Fibroblast of the aortic adventitia (primary cell): ENCODE measurements around the gene AGAP5. TPM values are rescaled to one million over a fixed set of nuclear protein-coding genes. Genes with fewer than 3 reads are reported as not detected.

Source experiments
- DNase-seq: peaks from one replicate; pipeline ENCODE4 v3.0.0-alpha.2; 2010; ENCODE audit warnings: low read depth
- H3K4me3 ChIP-seq: 2 replicates; pipeline ENCODE4 v1.5.1; 2011; ENCODE audit warnings: low read depth, mild to moderate bottlenecking, control low read depth, low read length, moderate library complexity
- CTCF ChIP-seq: IDR thresholded peaks from 2 replicates; pipeline ENCODE4 v1.5.1; 2011; ENCODE audit warnings: mild to moderate bottlenecking, low read length, control low read depth, inconsistent platforms; ENCODE audit not compliant: insufficient read depth
- total RNA-seq: library from RNA; depleted of rRNA; stranded (reverse); fragments of >200 nt; gene quantifications from 2 replicates; pipeline ENCODE4 v1.2.3, GENCODE V29; 2012; ENCODE audit warnings: low replicate concordance

The AGAP5 gene
- total RNA-seq, 1 donor, result 2.9 TPM

DNA sequence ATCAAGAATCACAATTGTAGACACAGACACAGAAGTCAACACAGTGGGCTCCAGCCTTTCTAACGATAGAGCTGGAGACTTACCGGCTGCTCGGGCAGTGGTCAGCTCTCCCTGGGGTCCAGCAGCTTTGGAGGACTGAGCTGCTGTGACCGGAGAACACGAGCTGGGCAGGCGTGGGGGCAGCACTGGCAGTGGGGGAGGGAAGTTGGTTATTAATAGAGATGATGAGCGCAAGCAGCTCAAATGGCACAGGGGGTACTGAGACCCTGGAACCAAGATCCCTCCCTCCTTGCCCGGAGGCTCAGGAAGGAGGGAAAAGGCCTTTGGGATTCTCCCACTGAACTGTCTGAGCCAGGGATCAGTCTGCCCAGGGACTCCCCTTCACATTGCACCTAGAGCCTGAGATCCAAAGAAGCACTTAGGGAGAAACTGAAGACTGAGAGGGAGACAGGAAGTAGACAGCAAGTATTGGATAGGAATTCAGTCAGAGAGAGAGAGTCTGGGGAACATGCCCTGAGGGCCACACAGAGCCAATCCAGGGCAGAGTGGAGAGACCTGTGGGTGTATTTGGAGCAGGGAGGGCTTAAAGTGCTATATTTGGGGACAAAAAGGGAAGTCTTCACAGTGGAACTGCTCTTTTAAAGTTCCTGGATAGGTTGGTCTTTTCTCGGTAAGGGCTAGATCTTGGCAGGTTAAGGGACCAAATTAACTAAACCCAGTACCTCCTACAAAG lies 56.4 kb downstream of the AGAP5 start, which contains the start of gene MYOZ1:
Gene MYOZ1, minus strand, starts transcription at position 147 of the 733 bp plus-strand sequence. CDS start 1,457 bp downstream, outside the sequence.
- H3K4me3 ChIP-seq, result no peak within 1 kb of the TSS
- no peak for DNase-seq
- no peak for TF ChIP-seq CTCF

GRCh38 chr10:73639286-73639685 lies 58.6 kb downstream of the AGAP5 start:
- DNase-seq, result no peak
- no peak overlapping the region for H3K4me3 ChIP-seq
- no peak for TF ChIP-seq CTCF

DNA sequence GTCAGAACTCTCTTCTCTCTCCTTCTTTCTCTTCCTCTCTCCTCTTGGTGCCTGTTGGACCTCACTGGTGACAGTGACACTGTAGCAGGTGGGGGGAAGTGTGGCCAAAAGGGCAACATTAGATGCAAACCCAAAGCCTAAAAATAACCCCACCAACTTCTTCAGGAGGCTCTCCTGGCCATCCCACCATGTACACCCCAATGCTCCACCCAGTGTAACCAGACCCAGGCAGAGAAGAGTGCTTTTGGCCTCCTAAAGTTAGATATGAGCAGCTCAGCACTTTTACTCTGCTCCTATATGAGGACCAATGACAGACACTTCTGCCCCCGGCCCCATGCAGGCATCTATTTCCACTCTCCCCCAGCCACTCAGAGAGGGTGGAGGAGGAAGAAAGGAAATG lies 62.1 kb downstream of the AGAP5 start:
- no peak for TF ChIP-seq CTCF
- no peak for DNase-seq
- H3K4me3 ChIP-seq, result no peak overlapping the region

DNA sequence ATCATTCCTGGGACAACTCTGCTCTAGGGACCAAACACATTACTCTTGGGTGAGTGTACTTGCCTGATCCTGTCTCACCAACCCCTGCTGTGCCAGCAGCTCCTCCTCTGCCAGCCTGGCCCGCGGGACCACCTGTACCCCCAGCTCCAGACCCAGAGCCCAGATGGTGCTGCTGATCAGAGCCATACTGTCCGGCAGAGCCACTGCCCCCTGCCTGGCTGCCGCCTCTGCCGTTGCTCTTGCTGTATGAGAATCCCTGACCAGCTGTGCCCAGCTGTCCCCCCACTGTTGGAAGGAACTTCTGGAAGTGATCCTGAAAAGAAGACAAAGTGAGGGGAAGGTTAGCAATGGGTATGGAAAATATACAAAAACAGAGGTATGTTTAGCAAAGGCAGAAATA lies 63.5 kb downstream of the AGAP5 start:
- no peak for TF ChIP-seq CTCF
- no peak overlapping the region for H3K4me3 ChIP-seq
- DNase-seq, result no peak

DNA sequence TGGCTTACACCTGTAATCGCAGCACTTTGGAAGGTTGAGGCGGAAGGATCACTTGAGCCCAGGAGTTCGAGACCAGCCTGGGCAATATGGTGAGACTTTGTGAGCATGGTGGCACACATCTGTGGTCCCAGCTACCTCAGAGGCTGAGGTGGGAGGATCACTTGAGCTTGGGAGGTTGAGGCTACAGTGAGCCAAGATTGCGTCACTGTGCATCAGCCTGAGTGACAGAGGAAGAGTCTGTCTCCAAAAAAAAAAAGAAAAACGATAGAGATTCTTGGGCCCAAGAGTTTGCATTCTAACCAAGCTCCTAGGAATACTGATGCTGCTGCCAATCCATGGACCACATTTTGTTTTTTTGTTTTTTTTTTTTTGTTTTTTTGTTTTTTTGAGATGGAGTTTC lies 68.7 kb downstream of the AGAP5 start:
- DNase-seq, result no peak
- H3K4me3 ChIP-seq, result no peak overlapping the region
- TF ChIP-seq CTCF, result no peak

DNA sequence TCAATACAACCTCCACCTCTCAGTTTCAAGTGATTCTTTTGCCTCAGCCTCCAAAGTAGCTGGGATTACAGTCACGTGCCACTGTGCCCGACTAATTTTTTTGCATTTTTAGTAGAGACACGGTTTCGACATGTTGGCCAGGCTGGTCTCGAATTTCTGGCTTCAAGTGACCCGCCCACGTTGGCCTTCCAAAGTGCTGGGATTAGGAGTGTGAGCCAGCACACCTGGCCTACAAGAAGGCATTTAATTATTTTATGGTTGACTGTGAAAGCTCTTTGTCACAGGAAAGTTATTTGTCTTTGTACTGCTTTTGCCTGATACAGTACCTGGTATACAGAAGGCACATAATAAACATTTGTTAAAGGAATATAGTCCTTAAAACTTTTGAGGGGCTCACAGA lies 69.5 kb downstream of the AGAP5 start:
- no peak overlapping the region for H3K4me3 ChIP-seq
- DNase-seq, result no peak
- no peak for TF ChIP-seq CTCF

DNA sequence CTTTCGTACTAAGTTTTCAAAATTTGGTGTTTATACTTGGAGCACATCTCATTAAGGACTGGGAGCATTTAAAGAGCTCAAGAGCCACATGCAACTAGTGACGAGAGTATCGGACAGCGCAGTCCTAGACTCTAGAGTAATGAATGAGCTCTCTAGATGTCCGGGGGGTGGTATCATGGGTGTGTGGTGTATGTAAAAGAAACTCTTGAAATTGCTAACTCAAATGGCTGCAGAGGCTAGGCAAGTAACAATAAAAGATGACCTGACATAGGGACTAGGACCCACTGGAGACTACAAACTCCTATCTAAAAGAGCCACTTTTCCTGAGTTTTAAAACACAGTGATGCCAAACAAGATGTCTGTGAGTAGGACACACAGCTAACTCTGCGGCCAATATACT lies 70.6 kb downstream of the AGAP5 start:
- no peak for TF ChIP-seq CTCF
- H3K4me3 ChIP-seq, result no peak overlapping the region
- DNase-seq, result no peak
